ENCODE data around the gene TTC21A. TPM values are rescaled to one million over a fixed set of nuclear protein-coding genes. Genes with fewer than 3 reads are reported as not detected.
A peak's percentile ranks its signal among the peaks of the same experiment; 100 is the strongest.

The TTC21A gene
- total RNA-seq, 2 experiments from 2014 or later: 1.7 to 1.8 TPM

DNA sequence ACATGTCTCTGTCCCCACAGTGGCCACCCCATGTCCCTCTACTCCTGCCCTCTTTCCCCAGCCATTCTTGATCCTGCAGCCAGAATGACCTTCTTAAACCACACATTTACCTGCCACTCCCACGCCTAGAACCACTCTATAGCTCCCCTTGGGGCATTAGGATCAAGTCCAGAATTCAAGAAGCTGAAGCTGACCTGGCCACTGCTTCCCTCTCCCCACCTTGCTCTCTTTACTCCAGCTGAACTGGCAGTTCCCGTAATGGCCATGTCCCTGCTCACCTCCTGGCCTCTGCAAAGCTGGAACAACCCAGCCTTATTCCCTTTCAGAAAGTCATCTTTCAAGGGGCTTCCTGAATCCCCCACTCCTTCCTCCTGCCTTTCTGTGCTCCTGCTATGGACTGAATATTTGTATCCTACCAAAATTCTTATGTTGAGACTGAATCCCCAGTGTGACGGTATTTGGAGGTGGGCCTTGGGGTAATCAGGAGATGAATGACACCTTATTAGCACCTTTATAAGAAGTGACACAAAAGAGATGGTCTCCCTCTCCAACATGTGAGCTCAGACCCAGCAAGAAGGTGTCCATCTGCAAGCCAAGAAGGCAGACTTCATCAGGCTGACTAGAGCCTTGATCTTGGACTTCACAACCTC lies 42.1 kb downstream of the TTC21A start:
- H3K27ac Mint-ChIP-seq: peak overlapping the region; percentile 97
- H3K27me3 Mint-ChIP-seq: no peaks in the 10 kb centered on the region
- intact Hi-C loops (cut with micrococcal nuclease): loop anchor here (2.0 kb wide), 1 partner anchor 99 kb away; the partner anchor contains the start of gene SCN11A
- ChIA-PET POLR2A (interaction anchor here (1.2 to 2.1 kb wide), 3 partner anchors 34 to 108 kb away, joined by 3 to 7 read pairs (median 3); partner anchors contain the start of genes GORASP1 and TTC21A), CTCF (interaction anchor here (0.6 to 1.2 kb wide), 4 partner anchors 17 to 142 kb away, joined by 3 to 4 read pairs (median 3); no protein-coding TSS in a partner anchor)
- peaks cover 64% of the 10 kb centered on the region for H3K4me1 Mint-ChIP-seq (ENCODE audit: low read depth)
- H3K9me3 Mint-ChIP-seq: no peaks in the 10 kb centered on the region
- peaks cover 75% of the 10 kb centered on the region for H3K36me3 Mint-ChIP-seq
- H3K4me3 Mint-ChIP-seq: peak overlapping the region; percentile 92
- no peak for DNase-seq

DNA sequence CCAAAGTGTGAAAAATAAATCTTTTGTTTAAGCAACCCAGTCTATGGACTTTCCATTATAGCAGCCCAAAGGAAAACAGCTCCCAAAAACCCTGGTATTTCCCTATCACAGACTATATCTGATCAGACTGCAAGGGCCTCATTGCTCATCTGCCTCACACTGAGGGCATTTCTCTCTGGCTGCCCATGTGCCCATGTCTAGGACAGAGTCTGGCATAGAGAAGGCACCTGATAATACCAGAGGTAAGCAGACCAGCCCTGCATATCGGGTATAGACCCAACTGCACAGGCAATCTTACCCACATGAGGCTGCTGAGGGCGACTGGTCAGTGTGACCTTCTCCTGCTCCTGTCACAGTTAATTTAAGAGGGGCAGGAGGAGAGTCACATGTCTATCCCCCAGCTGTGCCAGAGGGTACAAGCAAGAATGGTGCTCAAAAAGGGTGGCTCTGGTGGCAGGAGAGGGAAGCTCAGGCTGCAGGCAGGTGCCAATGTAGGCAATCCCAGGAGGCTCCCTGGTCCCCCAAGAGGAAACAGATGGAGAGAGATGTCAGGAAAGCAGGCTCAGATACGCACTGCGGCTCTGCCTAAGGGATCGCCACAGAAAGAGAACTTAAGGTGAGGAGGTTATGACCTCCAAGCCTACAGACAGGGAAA lies 42.8 kb downstream of the TTC21A start:
- no peaks in the 10 kb centered on the region for H3K9me3 Mint-ChIP-seq
- no peaks in the 10 kb centered on the region for H3K27me3 Mint-ChIP-seq
- intact Hi-C loops (cut with micrococcal nuclease): loop anchor here (2.0 kb wide), 1 partner anchor 99 kb away; the partner anchor contains the start of gene SCN11A
- peak overlapping the region; percentile 92 for H3K4me3 Mint-ChIP-seq
- H3K36me3 Mint-ChIP-seq: peaks cover 69% of the 10 kb centered on the region
- H3K27ac Mint-ChIP-seq: peak overlapping the region; percentile 97
- peaks cover 66% of the 10 kb centered on the region for H3K4me1 Mint-ChIP-seq (ENCODE audit: low read depth)
- DNase-seq: no peak
- ChIA-PET POLR2A (interaction anchor here (0.9 to 1.3 kb wide), 3 partner anchors 33 to 107 kb away, joined by 3 read pairs; no protein-coding TSS in a partner anchor), CTCF (interaction anchor here (0.6 to 1.3 kb wide), 4 partner anchors 16 to 234 kb away, joined by 3 to 4 read pairs (median 4); no protein-coding TSS in a partner anchor)

DNA sequence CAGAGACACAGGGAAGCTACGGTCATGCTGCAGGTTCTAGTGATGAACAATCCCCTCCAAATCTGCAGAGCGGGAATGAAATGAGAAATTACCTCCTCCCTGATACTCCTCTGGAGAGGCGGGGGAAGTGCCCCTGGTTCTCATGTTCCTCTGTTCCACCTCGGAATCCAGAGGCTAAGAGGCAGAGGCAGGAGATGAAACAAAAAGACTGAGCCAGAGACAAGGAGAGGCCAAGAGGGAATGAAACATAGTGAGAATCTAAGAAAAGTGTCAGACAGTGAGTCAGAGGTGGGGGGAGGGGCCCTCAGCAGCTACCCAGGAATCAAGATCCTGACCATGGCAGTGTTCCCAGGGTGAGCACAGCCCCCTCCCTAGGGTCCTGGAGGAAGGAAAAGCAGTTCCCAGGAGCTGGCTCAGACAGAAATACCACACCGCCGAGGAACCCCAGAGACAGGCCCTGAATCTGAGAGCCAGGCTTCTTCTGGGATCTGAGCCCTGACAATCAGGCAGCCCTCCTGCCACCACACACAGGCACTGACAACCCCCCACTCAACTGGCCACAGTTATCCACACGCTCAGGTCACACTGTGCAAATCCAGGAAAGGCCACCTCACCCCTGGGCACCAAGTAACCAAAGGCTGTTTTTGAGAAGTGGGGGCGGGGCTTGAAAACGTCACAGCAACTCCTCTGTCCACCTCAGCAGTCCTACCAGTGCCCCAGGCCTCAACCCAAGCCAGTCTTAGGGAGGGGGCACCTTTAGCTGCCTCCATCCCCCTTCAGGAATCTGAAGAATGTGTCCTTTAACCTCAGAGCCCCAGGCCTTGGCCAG lies 43.5 kb downstream of the TTC21A start:
- intact Hi-C loops (cut with micrococcal nuclease): loop anchor here (2.0 kb wide), 1 partner anchor 100 kb away; the partner anchor contains the start of gene SCN11A
- no peaks in the 10 kb centered on the region for H3K27me3 Mint-ChIP-seq
- CTCF ChIA-PET: interaction anchor here (0.8 to 1.3 kb wide), 2 partner anchors 117 to 234 kb away, joined by 3 to 4 read pairs; no protein-coding TSS in a partner anchor

DNA sequence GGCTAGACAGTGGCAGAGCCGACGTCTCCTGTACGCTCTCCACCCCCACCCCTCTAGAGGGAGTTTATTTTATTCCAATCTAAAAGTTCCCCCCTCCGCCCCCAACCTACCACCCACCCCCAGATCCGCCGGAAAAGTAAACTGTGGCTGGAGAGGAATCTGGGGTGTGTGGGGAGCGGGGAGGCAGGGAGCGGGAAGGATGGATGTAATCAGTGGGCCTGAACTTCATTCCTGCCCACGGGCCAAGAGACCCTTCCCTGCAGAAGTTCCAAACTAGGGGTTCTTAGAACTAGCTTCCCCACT lies 46.4 kb downstream of the TTC21A start:
- DNase-seq: no peak
- peak overlapping the region; percentile 72 for H3K4me3 Mint-ChIP-seq
- H3K27ac Mint-ChIP-seq: peak overlapping the region; percentile 83
- H3K36me3 Mint-ChIP-seq: peaks cover 37% of the 10 kb centered on the region
- peaks cover 40% of the 10 kb centered on the region for H3K4me1 Mint-ChIP-seq (ENCODE audit: low read depth)
- ChIA-PET CTCF (no interaction called here), POLR2A (interaction anchor here (1.1 kb wide), 1 partner anchor 19 kb away, joined by 3 read pairs; no protein-coding TSS in a partner anchor)
- intact Hi-C loops (cut with micrococcal nuclease): no loop called here
- H3K9me3 Mint-ChIP-seq: no peaks in the 10 kb centered on the region
- H3K27me3 Mint-ChIP-seq: no peaks in the 10 kb centered on the region

More for the DNA sequence above, 43.5 kb downstream of the TTC21A start:
- peak; percentile 85 for DNase-seq
- Mint-ChIP-seq H3K36me3 (peaks cover 63% of the 10 kb centered on the region), H3K4me3 (peak overlapping the region; percentile 92), H3K4me1 (ENCODE audit: low read depth) (peaks cover 67% of the 10 kb centered on the region), H3K27ac (peak overlapping the region; percentile 97), H3K9me3 (no peaks in the 10 kb centered on the region)
- POLR2A ChIA-PET: interaction anchor here (0.9 to 1.4 kb wide), 5 partner anchors 8 to 106 kb away, joined by 3 read pairs; no protein-coding TSS in a partner anchor

DNA sequence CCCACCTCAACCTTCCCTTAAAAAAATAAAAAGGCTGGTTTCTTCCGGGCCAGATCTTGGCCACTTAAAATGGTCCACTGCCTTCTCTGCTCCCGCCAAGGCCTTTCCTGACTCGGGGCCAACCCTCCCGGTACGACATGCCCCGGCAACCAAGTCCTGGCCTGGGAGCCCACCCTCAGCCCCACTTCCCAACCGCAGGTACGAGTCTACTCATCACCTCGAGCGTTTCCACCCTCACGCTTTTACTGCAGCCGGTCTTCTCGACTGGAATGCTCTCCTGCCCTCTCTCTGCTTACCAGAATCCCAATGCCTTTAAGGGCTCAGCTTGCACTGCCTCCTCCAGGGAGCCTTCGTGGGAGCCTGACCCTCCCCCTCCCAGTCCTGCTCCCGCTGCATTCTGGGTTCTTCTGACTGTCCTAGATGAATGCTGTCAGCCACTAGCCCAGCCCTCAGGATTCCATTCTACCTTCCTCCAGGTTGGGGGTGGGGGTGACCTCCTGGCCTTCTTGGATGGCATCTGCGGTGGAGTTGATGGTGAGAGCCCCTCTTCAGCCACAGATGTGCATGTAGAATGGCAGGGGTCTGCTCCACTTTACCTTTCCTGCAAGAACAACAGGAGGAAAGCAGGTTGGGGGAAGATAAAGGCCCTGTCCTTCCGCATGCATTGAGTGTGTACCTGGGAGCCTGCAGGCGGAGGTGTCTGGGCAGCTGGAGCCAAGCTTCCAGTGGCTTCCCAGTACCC lies 47.0 kb downstream of the TTC21A start:
- Mint-ChIP-seq H3K9me3 (no peaks in the 10 kb centered on the region), H3K4me3 (peak overlapping the region; percentile 72), H3K27ac (peak overlapping the region; percentile 83), H3K4me1 (ENCODE audit: low read depth) (peaks cover 35% of the 10 kb centered on the region), H3K36me3 (peaks cover 32% of the 10 kb centered on the region), H3K27me3 (no peaks in the 10 kb centered on the region)
- ChIA-PET POLR2A (interaction anchor here (1.1 kb wide), 1 partner anchor 19 kb away, joined by 3 read pairs; no protein-coding TSS in a partner anchor), CTCF (no interaction called here)
- DNase-seq: no peak
- intact Hi-C loops (cut with micrococcal nuclease): no loop called here

DNA sequence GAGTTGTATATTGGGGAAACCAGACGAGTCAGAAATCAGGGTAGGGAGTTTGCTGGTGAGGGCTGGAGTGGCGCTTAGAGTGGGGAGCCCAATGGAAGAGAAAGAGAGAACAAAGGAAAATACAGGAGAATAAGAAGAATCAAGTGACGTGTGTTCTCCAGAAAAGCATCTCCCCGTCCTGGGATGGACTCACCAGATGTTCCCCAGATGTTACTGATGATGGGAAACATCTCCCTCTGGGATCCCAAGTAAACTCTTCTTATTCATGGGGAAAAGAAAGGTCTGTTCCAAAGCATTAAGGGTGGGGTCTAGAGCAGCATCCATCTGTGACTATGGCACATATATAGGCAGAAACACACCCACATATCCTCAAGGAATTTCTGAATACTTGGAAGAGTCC lies 48.9 kb downstream of the TTC21A start:
- H3K36me3 Mint-ChIP-seq: peaks cover 13% of the 10 kb centered on the region
- peak overlapping the region; percentile 4 for H3K27ac Mint-ChIP-seq
- H3K27me3 Mint-ChIP-seq: no peaks in the 10 kb centered on the region
- POLR2A ChIA-PET: no interaction called here
- no peaks in the 10 kb centered on the region for H3K9me3 Mint-ChIP-seq
- no peak overlapping the region for H3K4me3 Mint-ChIP-seq
- no peak for DNase-seq
- peaks cover 19% of the 10 kb centered on the region for H3K4me1 Mint-ChIP-seq (ENCODE audit: low read depth)
- CTCF ChIA-PET: no interaction called here
- intact Hi-C loops (cut with micrococcal nuclease): no loop called here

DNA sequence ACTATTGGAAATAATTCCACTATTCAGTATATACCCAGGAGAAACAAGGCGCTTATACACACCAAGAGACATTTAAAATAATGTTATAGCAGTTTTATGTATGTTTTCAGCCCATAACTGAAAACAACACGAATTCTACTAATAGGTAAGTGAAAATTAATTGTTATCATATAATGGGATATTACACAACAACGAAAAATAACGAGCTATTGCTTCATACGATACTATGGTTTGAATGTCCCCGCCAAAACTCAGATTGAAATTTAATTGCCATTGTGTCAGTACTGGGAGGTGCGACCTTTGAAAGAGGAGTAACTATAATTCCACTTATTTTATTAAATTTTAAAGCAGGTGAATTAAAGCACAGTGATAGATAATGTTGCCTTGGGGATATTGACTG lies 49.9 kb downstream of the TTC21A start:
- H3K4me1 Mint-ChIP-seq (ENCODE audit: low read depth): peaks cover 15% of the 10 kb centered on the region
- POLR2A ChIA-PET: no interaction called here
- DNase-seq: no peak
- H3K4me3 Mint-ChIP-seq: no peak overlapping the region
- no peaks in the 10 kb centered on the region for H3K27me3 Mint-ChIP-seq
- intact Hi-C loops (cut with micrococcal nuclease): no loop called here
- H3K36me3 Mint-ChIP-seq: peaks cover 3% of the 10 kb centered on the region
- H3K27ac Mint-ChIP-seq: no peak overlapping the region
- no peaks in the 10 kb centered on the region for H3K9me3 Mint-ChIP-seq
- CTCF ChIA-PET: interaction anchor here (1.2 to 1.5 kb wide), 2 partner anchors 11 to 131 kb away, joined by 3 to 7 read pairs; no protein-coding TSS in a partner anchor

DNA sequence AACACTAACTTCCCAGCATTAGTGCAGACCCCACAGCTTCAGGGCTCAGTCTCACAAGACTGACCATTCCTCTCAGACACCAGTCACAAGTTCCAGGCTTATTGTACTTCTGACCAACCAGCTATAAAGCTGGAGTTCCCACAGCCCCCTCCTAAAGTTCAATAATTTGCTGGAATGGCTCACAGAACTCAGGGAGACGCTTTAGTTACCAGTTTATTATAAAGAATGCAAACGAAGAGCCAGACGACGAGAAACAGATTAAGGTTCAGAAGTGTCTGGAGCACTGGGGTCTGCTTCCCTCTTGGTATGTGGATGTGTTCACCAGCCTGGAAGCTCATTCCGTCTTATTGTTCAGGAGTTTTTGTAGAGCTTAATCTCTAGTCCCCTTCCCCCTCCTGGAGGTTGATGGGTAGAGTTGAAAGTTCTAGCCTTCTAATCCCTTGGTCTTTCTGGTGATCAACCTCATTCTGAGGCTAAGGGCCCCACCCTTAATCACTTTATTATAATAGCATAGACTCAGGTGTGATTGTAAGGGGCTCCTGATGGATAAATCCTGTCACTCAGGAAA lies 50.8 kb downstream of the TTC21A start:
- Mint-ChIP-seq H3K27ac (no peak overlapping the region), H3K27me3 (no peaks in the 10 kb centered on the region)

DNA sequence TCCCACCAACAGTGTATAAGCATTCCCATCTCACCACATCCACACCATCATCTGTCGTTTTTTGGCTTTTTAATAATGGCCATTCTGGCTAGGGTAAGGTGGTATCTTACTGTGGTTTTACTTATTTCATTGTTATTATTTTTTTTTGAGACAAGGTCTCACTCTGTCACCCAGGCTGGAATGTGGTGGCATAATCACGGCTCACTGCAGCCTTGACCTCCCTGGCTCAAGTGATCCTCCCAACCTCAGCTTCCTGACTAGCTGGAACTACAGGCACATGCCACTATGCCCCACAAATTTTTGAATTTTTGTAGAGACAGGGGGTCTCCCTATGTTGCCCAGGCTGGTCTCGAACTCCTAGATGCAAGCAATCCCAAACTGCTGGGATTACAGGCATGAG lies 56.9 kb downstream of the TTC21A start:
- Mint-ChIP-seq H3K36me3 (no peaks in the 10 kb centered on the region), H3K27ac (no peak overlapping the region), H3K9me3 (no peaks in the 10 kb centered on the region), H3K27me3 (no peaks in the 10 kb centered on the region), H3K4me3 (no peak overlapping the region), H3K4me1 (ENCODE audit: low read depth) (peaks cover 15% of the 10 kb centered on the region)
- ChIA-PET POLR2A (no interaction called here), CTCF (interaction anchor here (1.4 kb wide), 1 partner anchor 12 kb away, joined by 3 read pairs; no protein-coding TSS in a partner anchor)
- no peak for DNase-seq
- intact Hi-C loops (cut with micrococcal nuclease): no loop called here

More for the DNA sequence above, 50.8 kb downstream of the TTC21A start:
- intact Hi-C loops (cut with micrococcal nuclease): no loop called here
- DNase-seq: no peak
- CTCF ChIA-PET: interaction anchor here (1.2 to 1.5 kb wide), 3 partner anchors 12 to 130 kb away, joined by 3 to 7 read pairs (median 3); no protein-coding TSS in a partner anchor
- no peaks in the 10 kb centered on the region for H3K9me3 Mint-ChIP-seq
- POLR2A ChIA-PET: interaction anchor here (0.6 kb wide), 1 partner anchor 133 kb away, joined by 3 read pairs; no protein-coding TSS in a partner anchor
- H3K36me3 Mint-ChIP-seq: no peaks in the 10 kb centered on the region
- H3K4me3 Mint-ChIP-seq: no peak overlapping the region
- H3K4me1 Mint-ChIP-seq (ENCODE audit: low read depth): peaks cover 15% of the 10 kb centered on the region

DNA sequence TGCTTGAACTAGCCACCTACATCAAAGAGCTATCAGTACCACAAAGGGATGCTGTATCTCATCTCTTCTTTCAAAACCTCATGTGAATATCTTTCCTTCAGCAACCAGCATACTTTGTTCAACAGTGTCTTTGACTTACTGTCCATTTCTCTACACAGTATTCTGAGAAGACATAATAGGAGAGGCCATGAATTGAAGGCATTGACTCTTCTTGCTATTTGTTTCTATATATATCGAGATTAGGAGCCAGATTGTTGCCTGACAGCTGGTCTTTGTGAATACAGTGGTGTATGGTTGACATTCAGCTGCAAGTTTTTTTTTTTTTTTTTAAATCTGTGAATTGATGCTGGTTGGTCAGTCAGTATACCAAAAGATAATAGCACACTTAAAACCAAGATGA lies 58.0 kb downstream of the TTC21A start:
- Mint-ChIP-seq H3K9me3 (no peaks in the 10 kb centered on the region), H3K36me3 (no peaks in the 10 kb centered on the region), H3K27ac (no peak overlapping the region), H3K27me3 (no peaks in the 10 kb centered on the region), H3K4me3 (no peak overlapping the region), H3K4me1 (ENCODE audit: low read depth) (peaks cover 15% of the 10 kb centered on the region)
- no peak for DNase-seq
- POLR2A ChIA-PET: interaction anchor here (2.4 kb wide), 1 partner anchor 13 kb away, joined by 9 read pairs; no protein-coding TSS in a partner anchor
- intact Hi-C loops (cut with micrococcal nuclease): no loop called here
- CTCF ChIA-PET: interaction anchor here (1.4 to 3.1 kb wide), 3 partner anchors 11 to 24 kb away, joined by 3 to 10 read pairs (median 8); no protein-coding TSS in a partner anchor

Measured in activated CD4-positive, alpha-beta memory T cell treated with anti-CD3 and anti-CD28 coated beads for 36 hours (primary cell).